Hematopoietic multipotent progenitor cell treated with erythropoietin and hydrocortisone succinate and interleukin-3 and kit ligand, for 17 days (in vitro differentiated cells): Measurements from ENCODE around the gene DPEP2.
"Not testable (repeated sequence)": the region's sequence is repeated elsewhere in the genome, so short reads cannot be mapped to it uniquely, and the experiment has no call there.

Experiments
- DNase-seq: peaks from one replicate; pipeline ENCODE4 v3.0.0-alpha.2; 2015; ENCODE audit warnings: low spot score

DPEP2 gene

DNA sequence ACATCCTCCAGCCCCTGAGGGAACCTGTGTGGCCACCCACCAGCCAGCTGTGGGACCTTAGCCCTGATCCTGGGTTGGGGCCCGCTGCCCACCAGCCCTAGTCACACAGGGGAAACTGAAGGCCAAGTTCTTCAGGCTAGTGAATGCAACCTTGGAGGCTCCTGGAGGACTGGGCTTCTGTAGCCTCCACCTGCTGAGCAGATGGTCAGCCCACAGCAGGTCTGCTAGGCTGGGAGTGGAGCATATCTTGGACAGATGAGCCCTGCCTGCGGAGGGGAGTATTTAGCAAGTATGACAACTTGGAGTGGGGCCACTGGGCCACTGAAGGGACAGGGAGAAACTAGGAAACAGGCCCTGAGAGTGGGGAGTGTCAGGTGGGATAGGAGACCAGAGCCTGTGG lies 23.1 kb downstream of the DPEP2 start:
- DNase-seq: no peak

DNA sequence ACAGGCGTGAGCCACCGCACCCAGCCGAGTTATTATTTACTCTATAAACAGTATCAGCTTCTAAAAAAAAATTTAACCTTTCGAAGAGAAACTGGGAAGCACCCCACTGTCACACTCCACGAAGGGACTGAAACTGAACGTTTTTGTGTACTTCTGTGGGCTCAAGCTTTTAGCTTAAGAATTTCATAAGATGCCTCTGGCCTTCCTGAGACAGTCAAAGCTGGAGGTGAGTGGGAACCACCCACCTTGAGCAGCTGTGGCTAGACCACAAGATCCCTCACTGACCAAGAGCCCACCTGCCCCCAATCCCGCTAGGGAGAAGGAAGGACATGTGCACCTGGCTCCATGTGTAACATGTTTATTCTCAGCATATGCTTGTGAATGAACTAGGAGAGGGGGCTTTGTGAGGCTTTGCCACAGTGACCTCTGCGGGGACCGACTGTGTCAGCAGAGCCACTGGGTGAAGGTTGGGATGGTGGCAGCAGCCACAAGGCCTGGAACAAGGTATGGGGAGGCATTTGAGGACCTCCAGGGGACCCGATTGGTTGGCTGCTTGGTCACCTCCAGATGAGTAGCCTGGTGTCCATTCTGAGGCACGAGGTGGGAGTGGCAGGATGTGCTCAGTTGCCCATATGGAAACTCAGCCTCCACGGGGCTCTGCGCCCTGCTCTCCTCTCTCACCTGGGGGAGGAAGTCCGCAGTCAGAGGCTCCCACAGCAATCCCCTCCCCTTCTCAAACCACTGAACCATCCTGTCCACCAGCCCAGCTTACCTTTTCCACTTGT lies 23.8 kb downstream of the DPEP2 start:
- DNase-seq: no peak

- not testable (repeated sequence) for DNase-seq
Measured at GRCh38 chr16:67972285-67972684, 27.0 kb downstream of the DPEP2 start.

DNA sequence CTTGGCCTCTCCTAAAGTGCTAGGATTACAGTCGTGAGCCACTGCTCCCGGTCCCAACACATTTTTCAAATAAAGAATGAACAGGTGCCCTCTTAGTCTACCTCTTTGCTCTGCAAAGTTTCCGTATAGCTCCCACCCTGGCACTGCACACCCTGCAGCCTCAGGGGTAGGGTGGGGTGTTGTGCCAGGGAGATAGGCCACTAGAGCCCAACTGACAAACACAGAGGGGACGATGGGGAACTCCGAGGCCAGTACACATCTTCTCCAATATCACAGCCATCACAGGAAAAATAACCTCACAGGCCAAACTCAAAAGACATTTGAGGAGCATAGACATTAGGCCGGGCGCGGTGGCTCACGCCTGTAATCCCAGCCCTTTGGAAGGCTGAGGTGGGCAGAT lies 28.2 kb downstream of the DPEP2 start:
- no peak for DNase-seq

GRCh38 chr16:67969254-67970039 lies 29.8 kb downstream of the DPEP2 start:
- DNase-seq: peak; percentile 29

GRCh38 chr16:67968400-67969253 lies 30.7 kb downstream of the DPEP2 start, which contains the start of gene SLC12A4:
SLC12A4 (minus strand) TSS chr16:67968637; CDS start chr16:67968553, 84 bp downstream.
- DNase-seq: peak; percentile 67

DNA sequence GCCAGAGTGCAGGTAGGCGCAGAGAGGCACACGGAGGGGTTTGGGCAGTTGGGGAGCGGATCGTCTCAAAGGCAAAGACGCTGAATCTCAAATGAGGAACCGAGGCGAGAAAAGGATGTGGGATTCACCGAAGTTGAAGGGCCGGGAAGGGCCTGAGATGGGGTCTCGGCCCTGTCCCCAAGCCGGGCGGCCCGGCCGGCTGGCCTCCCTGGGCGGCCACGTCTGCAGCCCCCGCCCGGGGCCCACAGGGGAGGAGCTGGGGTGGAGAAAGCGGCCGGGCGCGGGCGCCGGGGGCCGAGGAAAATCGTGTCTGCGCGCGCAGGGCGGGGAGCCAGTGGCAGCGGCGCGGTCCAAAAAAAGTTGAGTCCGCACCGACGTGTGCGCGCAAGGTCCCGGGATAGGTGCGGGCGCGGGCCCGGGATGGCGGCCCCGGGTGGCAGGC lies 31.3 kb downstream of the DPEP2 start:
- no peak for DNase-seq

DNA sequence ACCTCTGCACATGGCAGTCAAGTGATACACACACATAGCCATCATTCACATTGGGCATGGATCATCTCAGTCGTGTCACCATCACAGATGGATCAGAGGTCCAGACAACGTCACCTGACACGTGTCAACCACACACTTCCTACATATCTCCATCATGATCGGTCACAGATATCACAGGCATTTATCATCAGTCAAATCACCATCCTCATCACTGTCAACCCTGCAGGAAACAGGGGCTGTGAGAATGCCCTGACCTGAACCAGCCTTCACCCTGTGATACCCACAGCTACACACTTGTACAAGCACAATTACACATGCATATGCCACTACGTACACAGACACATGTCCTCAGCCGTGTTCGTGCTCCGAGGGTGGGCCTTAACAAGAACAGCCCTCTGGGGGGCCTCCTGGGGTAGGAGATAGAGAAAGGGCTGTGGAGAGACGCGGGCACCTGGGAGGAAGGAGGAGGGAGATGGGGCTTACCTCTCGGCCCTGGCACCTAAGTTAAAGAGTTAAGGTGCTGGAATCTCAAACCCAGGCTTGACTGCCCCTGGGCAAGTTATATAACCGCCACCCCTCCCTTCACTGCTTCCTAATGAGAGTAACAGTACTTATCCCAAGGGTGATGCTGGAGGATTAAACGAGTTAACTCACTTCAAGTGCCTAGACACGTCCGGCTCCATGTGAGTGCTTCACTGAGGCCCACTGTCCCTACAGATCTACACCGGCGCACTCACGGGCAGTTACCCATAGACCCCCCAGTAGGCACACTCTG lies 31.9 kb downstream of the DPEP2 start:
- no peak for DNase-seq

GRCh38 chr16:67966549-67967182 lies 32.6 kb downstream of the DPEP2 start:
- no peak for DNase-seq

DNA sequence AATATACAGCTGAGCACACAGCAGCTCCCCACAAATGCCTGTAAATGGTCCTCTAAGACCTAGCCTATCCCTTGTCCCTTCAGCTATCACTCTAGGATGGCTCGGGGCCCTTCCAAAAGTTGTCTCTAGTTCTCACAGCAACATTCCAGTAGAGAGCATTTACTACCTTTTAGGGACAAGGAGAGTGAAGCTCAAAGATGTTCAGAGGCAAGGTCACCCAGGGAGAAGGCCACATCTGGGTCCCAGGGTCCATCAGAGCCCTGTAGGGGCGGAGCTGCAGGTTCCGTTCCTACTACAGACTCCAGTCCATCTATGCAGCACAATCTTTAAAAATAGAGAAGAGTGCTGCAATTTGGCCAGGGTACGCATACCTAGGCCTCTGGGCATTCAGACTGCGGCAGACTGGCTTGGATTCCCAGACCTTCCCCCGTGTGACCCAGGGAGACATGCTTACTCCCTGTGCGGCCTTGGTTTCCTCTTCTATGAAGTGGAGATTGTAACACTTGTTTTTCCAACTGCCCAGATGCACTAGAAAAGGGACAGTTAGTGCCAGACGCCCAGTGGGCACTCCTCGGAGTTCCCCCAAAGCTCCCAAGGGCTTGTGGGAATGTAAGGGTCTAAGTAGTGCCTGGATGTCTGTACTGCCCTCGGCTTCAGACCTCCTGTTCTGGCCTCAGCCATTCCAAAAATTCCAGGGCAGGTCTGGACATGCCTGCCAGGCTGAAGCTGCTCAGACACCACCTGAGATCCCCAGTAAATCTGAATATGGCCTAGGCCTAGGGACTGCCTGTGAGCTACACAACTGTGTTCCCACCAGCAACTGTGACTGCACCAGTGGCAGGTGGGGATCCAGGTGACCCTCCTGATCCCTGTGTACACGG lies 33.4 kb downstream of the DPEP2 start:
- no peak for DNase-seq

- DNase-seq: no peak
Measured at GRCh38 chr16:67964477-67965131, 34.7 kb downstream of the DPEP2 start.

DNA sequence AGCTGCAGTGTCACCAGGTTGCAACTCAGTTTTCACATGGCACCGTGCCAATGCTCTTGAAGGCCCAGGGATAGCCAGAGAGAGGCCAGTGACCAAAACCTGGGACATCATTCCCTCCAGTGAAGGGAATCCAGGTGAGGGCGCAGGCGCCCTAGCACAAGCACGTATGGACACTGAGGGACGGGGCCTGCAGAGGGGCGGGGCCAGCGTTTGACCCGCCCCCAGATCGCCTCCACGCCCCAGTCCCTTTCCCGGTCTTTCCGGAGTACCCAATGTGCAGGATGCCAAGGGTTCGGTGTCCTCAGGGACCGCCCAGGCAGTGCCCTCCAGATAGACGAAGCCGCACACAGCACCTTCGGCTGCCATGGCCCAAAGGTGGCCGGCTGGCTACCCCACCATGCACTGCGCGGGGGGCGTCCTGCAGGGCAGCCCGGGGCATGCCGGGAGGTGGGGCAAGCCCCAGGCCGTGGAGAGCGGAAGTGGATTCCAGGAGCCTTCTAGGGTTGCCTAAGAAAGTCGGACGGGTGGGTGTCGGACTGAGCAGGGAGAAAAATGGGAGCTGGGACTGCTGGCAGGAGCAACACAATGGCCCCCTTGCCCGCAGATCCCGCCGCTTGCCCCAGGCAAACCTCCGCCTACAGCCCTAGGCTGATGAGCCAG lies 35.5 kb downstream of the DPEP2 start:
- no peak for DNase-seq

GRCh38 chr16:67963292-67963661 lies 36.0 kb downstream of the DPEP2 start:
- no peak for DNase-seq

DNA sequence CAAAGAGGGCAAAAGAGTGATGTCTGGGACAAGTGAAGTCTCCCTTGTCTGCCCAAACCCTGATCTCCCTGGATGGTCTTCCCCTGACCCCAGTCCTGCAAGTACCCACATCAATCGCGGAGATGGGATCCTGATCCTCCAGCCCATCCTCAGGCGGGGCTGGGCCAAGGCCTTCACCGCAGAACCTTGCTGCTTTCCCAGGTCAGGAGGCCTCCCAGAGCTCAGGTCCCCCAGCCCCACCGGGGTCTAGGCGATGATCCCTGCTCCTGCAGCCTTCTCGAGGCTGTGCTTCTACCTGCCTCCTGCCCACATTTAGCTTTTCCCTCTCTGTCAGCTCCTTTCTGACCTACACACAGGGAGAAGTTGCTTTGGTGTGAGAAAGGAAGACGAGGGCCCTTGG lies 37.1 kb downstream of the DPEP2 start:
- DNase-seq: no peak

DNA sequence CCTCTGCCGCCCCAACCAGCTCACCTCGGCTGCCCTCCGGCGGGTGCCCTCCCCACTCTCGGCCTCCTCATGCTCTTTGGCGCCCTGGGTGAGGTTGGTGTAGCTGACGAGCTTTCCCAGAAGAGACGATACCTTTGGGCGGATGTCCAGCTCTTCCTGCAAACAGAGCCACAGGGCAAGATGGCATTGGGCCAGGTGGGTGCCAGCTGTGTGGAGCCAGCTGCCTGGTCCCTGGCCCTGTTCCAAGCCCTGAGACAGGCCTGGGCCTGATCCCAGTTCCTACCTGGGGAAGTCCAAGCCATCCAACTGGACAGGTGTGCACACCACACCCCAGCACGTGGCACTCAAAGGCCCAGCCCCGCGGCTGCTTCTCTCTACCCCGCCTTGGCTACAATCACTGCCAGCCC lies 37.7 kb downstream of the DPEP2 start:
- no peak for DNase-seq

DNA sequence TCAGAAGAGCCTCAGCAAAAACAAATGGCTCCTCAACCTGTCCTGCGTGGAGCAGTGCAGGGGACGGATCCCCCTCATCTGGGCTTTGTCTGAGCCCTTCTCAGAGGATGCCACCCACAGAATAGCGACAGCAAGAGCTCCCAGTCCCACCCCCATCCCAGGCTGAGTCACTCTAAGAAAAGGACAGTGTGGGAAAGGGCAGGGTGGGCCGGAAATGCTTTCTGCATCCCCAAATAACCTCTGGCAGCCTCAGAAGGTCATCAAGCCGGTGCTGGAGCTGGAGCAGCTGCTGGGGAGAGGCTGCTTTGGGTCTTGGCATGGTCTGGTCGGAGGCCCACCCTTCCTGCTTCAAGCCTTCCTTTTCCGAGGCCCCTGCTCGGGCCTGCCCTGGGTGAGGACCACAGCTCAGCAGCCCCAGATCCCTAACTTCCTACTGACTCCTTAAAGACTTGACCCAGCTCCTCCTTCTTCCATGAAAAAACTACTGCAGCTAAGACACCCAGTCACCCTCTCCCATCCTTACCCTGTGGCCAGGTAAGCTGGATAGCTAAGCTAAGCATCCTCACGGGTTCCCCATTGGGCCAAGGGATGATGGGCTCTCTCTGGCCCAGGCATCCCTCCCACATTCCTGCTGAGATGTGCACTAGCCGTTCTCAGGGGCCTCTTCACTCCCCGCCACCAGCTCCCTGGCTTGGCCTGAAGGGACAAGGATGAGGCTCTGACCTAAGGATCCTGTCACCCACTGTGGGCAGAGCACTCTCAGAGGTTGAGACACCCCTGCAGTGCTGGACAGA lies 39.6 kb downstream of the DPEP2 start:
- DNase-seq: no peak

DNA sequence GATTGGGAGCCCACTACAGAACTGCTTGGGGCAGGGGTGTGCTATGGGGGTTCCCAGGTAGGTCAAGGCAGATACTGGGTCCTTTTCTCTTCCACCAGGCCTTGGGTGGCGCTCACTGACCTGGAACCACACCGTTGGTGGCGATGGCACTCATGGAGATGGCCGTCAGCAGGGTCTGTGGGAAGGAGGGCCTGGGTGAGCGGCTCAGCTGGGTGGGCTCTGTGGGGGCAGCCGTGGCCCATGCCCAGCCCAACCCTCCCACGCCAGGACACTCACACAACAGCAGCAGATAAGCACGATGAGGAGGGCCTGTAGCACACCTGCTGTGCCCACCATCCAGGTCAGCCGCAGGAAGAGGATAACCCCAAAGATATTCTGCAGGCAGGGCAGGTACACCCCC lies 41.7 kb downstream of the DPEP2 start:
- no peak for DNase-seq
